Endothelial cell (in vitro differentiated cells): Measurements from ENCODE around the gene SMIM35. TPM values are rescaled to one million over a fixed set of nuclear protein-coding genes. Genes with fewer than 3 reads are reported as not detected.

Experiments used
- DNase-seq: peaks from one replicate; pipeline ENCODE4 v3.0.0; 2021; ENCODE audit warnings: low spot score
- H3K27ac Mint-ChIP-seq: one replicate; pipeline ENCODE4 v1.8.0; 2021; ENCODE audit warnings: mixed read lengths, inconsistent platforms; ENCODE audit not compliant: unreplicated experiment
- H3K27me3 Mint-ChIP-seq: one replicate; pipeline ENCODE4 v1.8.0; 2021; ENCODE audit warnings: mild to moderate bottlenecking, moderate library complexity, mixed read lengths, inconsistent platforms; ENCODE audit not compliant: unreplicated experiment
- H3K36me3 Mint-ChIP-seq: one replicate; pipeline ENCODE4 v1.8.0; 2021; ENCODE audit warnings: mild to moderate bottlenecking, low read depth, mixed read lengths, inconsistent platforms; ENCODE audit not compliant: unreplicated experiment
- H3K4me1 Mint-ChIP-seq: one replicate; pipeline ENCODE4 v1.8.0; 2021; ENCODE audit warnings: mild to moderate bottlenecking, mixed read lengths, inconsistent platforms; ENCODE audit not compliant: unreplicated experiment
- H3K4me3 Mint-ChIP-seq: one replicate; pipeline ENCODE4 v1.8.0; 2021; ENCODE audit warnings: mild to moderate bottlenecking, mixed read lengths, inconsistent platforms; ENCODE audit not compliant: unreplicated experiment
- H3K9me3 Mint-ChIP-seq: one replicate; pipeline ENCODE4 v1.8.0; 2021; ENCODE audit warnings: mixed read lengths, inconsistent platforms; ENCODE audit not compliant: unreplicated experiment
- total RNA-seq: library from RNA; stranded (reverse); fragmentation: NEBNext Ultra II Directional; extraction: Animal tissue kit (Norgen Biotek cat#: 25700); gene quantifications from one replicate; pipeline ENCODE4 v1.2.1, GENCODE V29; 2021; ENCODE audit not compliant: unreplicated experiment
- TF ChIP-seq, protein P1 (sequence below): fragments of 200-600 bp; sonication (generic); IDR thresholded peaks from one replicate; pipeline ENCODE4 v1.5.0; 2021; ENCODE audit warnings: antibody characterized with exemption; ENCODE audit not compliant: unreplicated experiment

SMIM35 gene
- total RNA-seq, 1 donor from 2014 or later, result not detected

DNA sequence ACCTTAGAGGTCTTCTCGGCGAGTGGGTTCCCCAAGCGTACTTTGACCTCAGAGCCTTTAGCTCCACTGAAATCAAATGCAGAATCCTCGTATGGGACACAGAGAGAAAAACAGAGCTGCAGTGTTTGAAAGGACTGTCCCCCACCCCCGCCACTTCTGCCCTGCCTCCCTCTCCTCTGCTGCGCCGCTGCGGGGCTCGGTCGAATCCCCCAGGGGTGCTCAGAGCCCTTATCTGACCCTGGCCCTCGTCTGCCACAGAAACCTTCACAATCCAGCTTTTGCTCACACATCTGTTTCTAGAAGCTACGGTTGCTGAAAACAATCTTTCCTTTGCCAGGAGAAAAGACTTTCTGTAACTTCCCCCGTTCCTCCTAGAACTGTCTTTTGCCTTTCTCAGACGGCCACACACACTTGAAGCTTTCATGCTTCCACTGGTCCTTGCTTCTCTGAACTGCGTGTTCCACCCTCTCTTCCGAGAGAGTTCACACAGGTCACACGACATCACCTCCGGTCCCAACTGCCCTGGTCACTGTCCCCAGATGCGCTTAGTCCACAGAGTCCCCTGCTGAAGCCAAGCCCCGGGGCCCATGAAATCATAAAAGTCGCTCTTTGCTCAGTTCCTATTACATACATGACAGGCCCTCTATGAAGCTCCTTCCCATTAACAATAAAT lies 3.7 kb downstream of the SMIM35 start:
- Mint-ChIP-seq H3K4me1 (peaks cover 22% of the 10 kb centered on the region), H3K27me3 (peaks cover 9% of the 10 kb centered on the region), H3K27ac (peak overlapping the region; percentile 39), H3K4me3 (no peak overlapping the region), H3K9me3 (no peaks in the 10 kb centered on the region), H3K36me3 (peaks cover 8% of the 10 kb centered on the region)
- TF ChIP-seq, protein P1, sequence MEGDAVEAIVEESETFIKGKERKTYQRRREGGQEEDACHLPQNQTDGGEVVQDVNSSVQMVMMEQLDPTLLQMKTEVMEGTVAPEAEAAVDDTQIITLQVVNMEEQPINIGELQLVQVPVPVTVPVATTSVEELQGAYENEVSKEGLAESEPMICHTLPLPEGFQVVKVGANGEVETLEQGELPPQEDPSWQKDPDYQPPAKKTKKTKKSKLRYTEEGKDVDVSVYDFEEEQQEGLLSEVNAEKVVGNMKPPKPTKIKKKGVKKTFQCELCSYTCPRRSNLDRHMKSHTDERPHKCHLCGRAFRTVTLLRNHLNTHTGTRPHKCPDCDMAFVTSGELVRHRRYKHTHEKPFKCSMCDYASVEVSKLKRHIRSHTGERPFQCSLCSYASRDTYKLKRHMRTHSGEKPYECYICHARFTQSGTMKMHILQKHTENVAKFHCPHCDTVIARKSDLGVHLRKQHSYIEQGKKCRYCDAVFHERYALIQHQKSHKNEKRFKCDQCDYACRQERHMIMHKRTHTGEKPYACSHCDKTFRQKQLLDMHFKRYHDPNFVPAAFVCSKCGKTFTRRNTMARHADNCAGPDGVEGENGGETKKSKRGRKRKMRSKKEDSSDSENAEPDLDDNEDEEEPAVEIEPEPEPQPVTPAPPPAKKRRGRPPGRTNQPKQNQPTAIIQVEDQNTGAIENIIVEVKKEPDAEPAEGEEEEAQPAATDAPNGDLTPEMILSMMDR, result no peak
- no peak for DNase-seq

DNA sequence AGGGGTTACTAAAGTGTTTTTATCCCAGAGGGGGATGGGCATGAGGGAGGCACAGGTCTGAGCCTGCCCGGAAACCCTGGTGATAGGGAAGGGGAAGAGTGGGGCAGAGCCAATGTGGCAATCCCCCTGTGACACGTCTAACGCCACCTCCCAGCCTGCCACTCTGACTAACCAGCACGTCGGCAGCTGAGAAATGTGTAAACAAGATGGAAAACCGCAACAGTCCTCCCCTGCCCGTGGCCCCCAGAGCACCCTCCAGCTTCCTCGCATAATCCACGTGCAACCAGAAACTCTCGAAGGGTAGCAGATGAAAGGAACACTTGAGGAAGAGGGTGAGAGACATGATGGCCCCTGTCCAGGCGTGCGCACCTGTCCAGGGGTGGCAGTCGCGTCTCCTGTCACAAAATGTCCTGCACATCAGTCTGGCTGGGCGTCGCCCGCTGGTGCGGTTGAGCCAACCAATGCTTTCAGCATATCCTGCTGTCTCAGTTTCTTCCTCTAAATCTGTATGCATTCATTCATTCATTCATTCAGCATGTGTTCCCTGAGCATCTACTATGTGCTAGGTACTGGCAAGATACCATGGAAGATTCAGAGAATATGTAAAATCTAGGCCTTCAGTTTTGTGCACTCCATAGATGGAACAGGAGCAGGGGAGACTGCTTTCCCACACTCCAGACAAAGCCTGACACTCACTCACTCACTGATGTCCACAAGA lies 5.4 kb downstream of the SMIM35 start:
- H3K27ac Mint-ChIP-seq, result no peak overlapping the region
- H3K27me3 Mint-ChIP-seq, result peaks cover 11% of the 10 kb centered on the region
- TF ChIP-seq, protein P1, result no peak
- no peak overlapping the region for H3K4me3 Mint-ChIP-seq
- DNase-seq, result no peak
- no peaks in the 10 kb centered on the region for H3K36me3 Mint-ChIP-seq
- H3K4me1 Mint-ChIP-seq, result peaks cover 19% of the 10 kb centered on the region
- no peaks in the 10 kb centered on the region for H3K9me3 Mint-ChIP-seq

DNA sequence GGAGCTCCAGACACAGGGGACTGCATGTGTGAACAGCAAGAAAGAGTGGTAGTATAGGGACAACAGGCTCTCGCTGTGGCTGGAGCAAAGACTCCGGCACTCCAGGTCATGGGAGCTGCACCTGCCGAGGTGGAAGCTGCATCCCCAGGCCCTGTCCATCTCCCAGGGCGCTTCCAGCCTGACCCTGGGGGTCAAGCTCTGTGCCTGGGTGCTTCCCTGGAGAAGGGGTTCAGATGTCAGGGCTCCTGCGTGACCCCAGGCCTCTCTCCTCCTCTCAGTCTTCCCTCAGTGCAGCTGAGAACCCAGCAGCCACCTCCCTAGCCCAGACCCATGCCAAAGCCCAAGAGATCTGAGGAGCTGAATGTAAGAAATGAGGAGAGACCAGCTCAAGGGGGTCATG lies 6.5 kb downstream of the SMIM35 start:
- H3K9me3 Mint-ChIP-seq, result no peaks in the 10 kb centered on the region
- H3K27ac Mint-ChIP-seq, result no peak overlapping the region
- no peaks in the 10 kb centered on the region for H3K36me3 Mint-ChIP-seq
- DNase-seq, result no peak
- peaks cover 7% of the 10 kb centered on the region for H3K27me3 Mint-ChIP-seq
- H3K4me3 Mint-ChIP-seq, result no peak overlapping the region
- peaks cover 19% of the 10 kb centered on the region for H3K4me1 Mint-ChIP-seq
- TF ChIP-seq, protein P1, result no peak

DNA sequence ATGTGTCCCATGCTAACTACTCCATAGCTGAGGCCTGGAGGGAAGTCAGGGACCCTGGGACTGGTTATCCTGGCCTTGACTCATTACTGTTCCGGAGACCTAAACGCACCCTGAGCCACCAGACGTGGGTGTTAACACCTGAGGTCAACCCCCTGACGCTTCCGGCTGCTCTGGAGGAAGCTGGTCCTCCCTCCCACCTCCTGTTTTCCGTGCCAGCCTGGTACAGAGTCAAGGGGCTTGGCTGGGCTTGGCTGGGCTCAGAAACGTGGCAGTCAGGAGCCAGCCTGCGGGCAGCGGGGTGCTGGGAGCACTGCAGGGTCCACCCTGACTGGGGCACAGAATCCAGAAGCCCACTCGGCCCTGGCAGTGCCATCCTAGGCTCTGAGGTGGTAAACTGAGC lies 7.3 kb downstream of the SMIM35 start:
- peaks cover 7% of the 10 kb centered on the region for H3K27me3 Mint-ChIP-seq
- no peaks in the 10 kb centered on the region for H3K9me3 Mint-ChIP-seq
- H3K4me1 Mint-ChIP-seq, result peaks cover 16% of the 10 kb centered on the region
- H3K4me3 Mint-ChIP-seq, result no peak overlapping the region
- no peak for DNase-seq
- no peak overlapping the region for H3K27ac Mint-ChIP-seq
- no peaks in the 10 kb centered on the region for H3K36me3 Mint-ChIP-seq
- TF ChIP-seq, protein P1, result no peak

DNA sequence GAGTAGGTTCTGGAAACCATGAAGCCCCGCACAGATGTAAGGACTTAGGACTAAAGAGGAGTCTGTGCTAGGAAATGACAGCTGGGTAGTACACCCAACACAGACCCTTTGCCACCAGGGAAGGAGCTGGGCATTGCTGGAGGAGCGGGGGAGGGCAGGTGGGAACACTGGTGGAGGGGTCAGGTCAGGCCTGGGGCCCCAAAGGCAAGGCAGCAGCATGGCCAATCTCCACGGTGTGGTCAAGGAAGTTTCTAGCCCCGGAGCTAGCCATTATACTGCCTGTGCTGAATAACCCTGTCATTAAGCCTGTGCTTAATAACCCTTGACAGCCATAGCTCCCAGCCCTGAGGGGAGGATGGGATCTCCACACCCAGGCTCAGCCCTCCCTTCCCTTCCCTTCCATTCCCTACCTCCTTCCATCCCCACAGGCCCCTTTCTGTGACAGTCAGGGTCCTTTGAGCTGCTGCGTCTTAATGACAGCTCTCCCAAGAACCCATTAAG lies 7.8 kb downstream of the SMIM35 start:
- TF ChIP-seq, protein P1, result no peak
- H3K9me3 Mint-ChIP-seq, result no peaks in the 10 kb centered on the region
- DNase-seq, result no peak
- peaks cover 7% of the 10 kb centered on the region for H3K27me3 Mint-ChIP-seq
- no peak overlapping the region for H3K4me3 Mint-ChIP-seq
- H3K36me3 Mint-ChIP-seq, result no peaks in the 10 kb centered on the region
- H3K4me1 Mint-ChIP-seq, result peaks cover 15% of the 10 kb centered on the region
- no peak overlapping the region for H3K27ac Mint-ChIP-seq
